A375 (cell line): Measurements from ENCODE around the gene TXK. TPM values are rescaled to one million over a fixed set of nuclear protein-coding genes. Genes with fewer than 3 reads are reported as not detected.

Experiments used
- small RNA-seq: library from RNA; depleted of rRNA; stranded (forward); fragments of <200 nt; gene quantifications from one replicate; pipeline ENCODE3, GENCODE V24; 2014
- total RNA-seq: library from RNA; depleted of rRNA; stranded (reverse); fragments of >200 nt; shearing (Covaris generic); gene quantifications from 2 replicates; pipeline ENCODE4 v1.2.3, GENCODE V29; 2014; rRNA removed

TXK gene
- total RNA-seq, result 1.5 and 3.8 TPM in 2 replicates

GRCh38 chr4:48134081-48134480, at the start of gene TXK:
Gene TXK (minus strand): TSS chr4:48134250. CDS start chr4:48134170, 80 bp downstream.

Small RNAs within 50 kb of the gene (small RNA-seq; reads per million reads assigned to genes)
- gene RF00019, result not detected
- gene RF00026, result not detected
- gene RNU6-838P, result not detected

Other genes with a start within 250 kb of the TXK start
- gene NFXL1, start 219.7 kb downstream of the TXK start, total RNA-seq, result 8.1 and 13.7 TPM in 2 replicates
- 1.1 TPM in 1 of 2 replicates, not detected in the other for gene CNGA1, start 117.6 kb downstream of the TXK start, total RNA-seq
- gene NIPAL1, start 117.5 kb downstream of the TXK start, total RNA-seq, result 2.0 and 4.1 TPM in 2 replicates
- 1.1 and 3.4 TPM in 2 replicates for gene TEC, start 135.6 kb upstream of the TXK start, total RNA-seq
- 13.5 and 21.5 TPM in 2 replicates for gene SLAIN2, start 207.3 kb upstream of the TXK start, total RNA-seq